Vagina (tissue), 2 donors: ENCODE data around the gene DYSF. TPM values are rescaled to one million over a fixed set of nuclear protein-coding genes. Genes with fewer than 3 reads are reported as not detected.

Experiments
- DNase-seq, 2 donors: peaks; one replicate each; pipeline ENCODE4 v3.0.0-alpha.2; 2017; ENCODE audit errors: extremely low spot score in 2 of 2
- H3K27ac ChIP-seq: fragments of 200-600 bp; sonication (generic); one replicate; pipeline ENCODE4 v1.5.1; 2019
- H3K27me3 ChIP-seq: fragments of 200-600 bp; sonication (generic); one replicate; pipeline ENCODE4 v1.5.1; 2019
- H3K36me3 ChIP-seq, 2 donors: fragments of 200-600 bp; sonication (generic); one replicate each; pipeline ENCODE4 v1.5.1; 2017 to 2019
- H3K4me1 ChIP-seq: fragments of 200-600 bp; sonication (generic); one replicate; pipeline ENCODE4 v1.5.1; 2019
- H3K4me3 ChIP-seq, 2 donors: fragments of 200-600 bp; sonication (generic); 1 replicate in 1 of 2; 2 replicates in 1 of 2; pipeline ENCODE4 v1.5.1; 2016 to 2019
- H3K9me3 ChIP-seq: fragments of 200-600 bp; sonication (generic); one replicate; pipeline ENCODE4 v1.5.1; 2019
- POLR2A ChIP-seq, 2 donors: fragments of 450-650 bp; IDR thresholded peaks; one replicate each; pipeline ENCODE4 v1.6.1; 2017; ENCODE audit warnings: antibody characterized with exemption in 2 of 2, mild to moderate bottlenecking in 2 of 2, moderate library complexity in 2 of 2
- POLR2AphosphoS5 ChIP-seq, 2 donors: sonication (generic); formaldehyde crosslinking; IDR thresholded peaks; one replicate each; pipeline ENCODE4 v1.9.0; 2017; ENCODE audit warnings: antibody characterized with exemption in 2 of 2, mild to moderate bottlenecking in 2 of 2, low read depth in 1 of 2; ENCODE audit not compliant: insufficient read depth in 1 of 2
- intact Hi-C: fragments of 100-400 bp; cut with DNase I; formaldehyde crosslinking; loops from one replicate; pipeline ENCODE4 v1.15.1; 2023
- total RNA-seq: library from RNA; depleted of rRNA; stranded (reverse); fragments of >200 nt; gene quantifications from one replicate; pipeline ENCODE4 v1.2.3, GENCODE V29; 2016
- TF ChIP-seq, protein P1 (sequence below), 3 experiments: fragments of 450-650 bp in 2 of 3; fragments of 200-600 bp in 1 of 3; sonication (generic) in 1 of 3; IDR thresholded peaks; one replicate each; pipeline ENCODE4 v1.5.1; 2017 to 2019; ENCODE audit warnings: antibody characterized with exemption in 3 of 3, mild to moderate bottlenecking in 2 of 3, moderate library complexity in 2 of 3

Gene DYSF
- total RNA-seq, 1 donor from 2014 or later = 10.1 TPM

DNA sequence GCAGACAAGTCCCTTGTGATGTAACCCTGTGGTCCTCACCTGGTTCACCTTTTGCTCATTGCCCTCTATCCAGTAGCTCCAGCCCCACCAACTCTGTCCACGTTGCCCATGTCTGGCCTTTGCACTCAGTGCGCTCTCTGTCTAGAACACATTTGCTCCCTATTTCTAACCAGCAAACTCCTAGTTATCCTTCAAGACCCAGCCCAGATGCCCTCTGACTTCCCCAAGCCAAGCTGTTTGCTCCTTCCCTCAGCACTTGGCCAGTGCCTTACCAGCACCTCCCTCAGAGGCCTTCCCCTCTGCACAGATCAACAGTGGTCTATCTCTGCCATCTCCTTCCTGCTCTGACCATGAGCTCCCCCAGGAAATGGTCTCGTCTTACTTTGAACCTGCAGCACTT, 137.7 kb downstream of the DYSF start:
- no peak overlapping the region for H3K27ac ChIP-seq
- TF ChIP-seq POLR2AphosphoS5 (IDR thresholded peaks at IDR 0.05; ENCODE audit: insufficient read depth in 1 of 2, low read depth in 1 of 2) (no peak), POLR2A (IDR thresholded peaks at IDR 0.05) (no peak)
- TF ChIP-seq, protein P1, sequence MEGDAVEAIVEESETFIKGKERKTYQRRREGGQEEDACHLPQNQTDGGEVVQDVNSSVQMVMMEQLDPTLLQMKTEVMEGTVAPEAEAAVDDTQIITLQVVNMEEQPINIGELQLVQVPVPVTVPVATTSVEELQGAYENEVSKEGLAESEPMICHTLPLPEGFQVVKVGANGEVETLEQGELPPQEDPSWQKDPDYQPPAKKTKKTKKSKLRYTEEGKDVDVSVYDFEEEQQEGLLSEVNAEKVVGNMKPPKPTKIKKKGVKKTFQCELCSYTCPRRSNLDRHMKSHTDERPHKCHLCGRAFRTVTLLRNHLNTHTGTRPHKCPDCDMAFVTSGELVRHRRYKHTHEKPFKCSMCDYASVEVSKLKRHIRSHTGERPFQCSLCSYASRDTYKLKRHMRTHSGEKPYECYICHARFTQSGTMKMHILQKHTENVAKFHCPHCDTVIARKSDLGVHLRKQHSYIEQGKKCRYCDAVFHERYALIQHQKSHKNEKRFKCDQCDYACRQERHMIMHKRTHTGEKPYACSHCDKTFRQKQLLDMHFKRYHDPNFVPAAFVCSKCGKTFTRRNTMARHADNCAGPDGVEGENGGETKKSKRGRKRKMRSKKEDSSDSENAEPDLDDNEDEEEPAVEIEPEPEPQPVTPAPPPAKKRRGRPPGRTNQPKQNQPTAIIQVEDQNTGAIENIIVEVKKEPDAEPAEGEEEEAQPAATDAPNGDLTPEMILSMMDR (IDR thresholded peaks at IDR 0.05) = no peak
- no peak overlapping the region for H3K4me3 ChIP-seq
- DNase-seq = no peak
- intact Hi-C loops = no loop called here
- H3K36me3 ChIP-seq = no peaks in the 10 kb centered on the region
- H3K27me3 ChIP-seq = no peaks in the 10 kb centered on the region
- H3K4me1 ChIP-seq = no peaks in the 10 kb centered on the region
- no peaks in the 10 kb centered on the region for H3K9me3 ChIP-seq

DNA sequence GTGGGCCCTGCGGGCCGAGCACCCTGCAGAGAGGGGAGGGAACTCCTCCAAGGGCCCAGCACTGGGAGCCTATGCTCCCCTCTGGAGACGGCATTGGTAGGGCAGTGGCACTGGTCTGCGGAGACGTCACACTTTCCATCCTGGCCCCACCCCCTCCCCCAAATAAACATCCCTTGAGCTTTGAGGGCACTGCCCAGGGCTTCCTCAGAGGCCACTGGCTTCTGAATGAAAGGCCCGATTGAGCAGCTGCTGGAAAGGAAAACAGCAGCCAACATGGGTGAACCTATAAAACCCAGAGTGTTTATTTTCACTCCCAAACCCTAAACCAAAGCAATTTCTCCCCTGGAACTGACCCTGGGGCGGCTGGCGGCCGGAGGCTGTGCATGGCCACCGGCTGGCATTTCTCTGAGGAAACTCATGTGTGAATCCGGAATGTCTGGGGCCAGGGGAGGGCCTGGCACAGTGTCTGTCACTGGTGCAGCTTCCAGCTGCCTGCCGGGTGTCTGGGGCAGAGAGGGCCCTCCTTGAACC, 138.9 kb downstream of the DYSF start:
- H3K36me3 ChIP-seq = no peaks in the 10 kb centered on the region
- intact Hi-C loops = no loop called here
- no peak overlapping the region for H3K4me3 ChIP-seq
- no peak overlapping the region for H3K27ac ChIP-seq
- no peaks in the 10 kb centered on the region for H3K9me3 ChIP-seq
- no peaks in the 10 kb centered on the region for H3K27me3 ChIP-seq
- TF ChIP-seq POLR2AphosphoS5 (IDR thresholded peaks at IDR 0.05; ENCODE audit: insufficient read depth in 1 of 2, low read depth in 1 of 2) (no peak), POLR2A (IDR thresholded peaks at IDR 0.05) (no peak)
- TF ChIP-seq, protein P1 (IDR thresholded peaks at IDR 0.05) = no peak
- H3K4me1 ChIP-seq = no peaks in the 10 kb centered on the region
- DNase-seq = no peak

DNA sequence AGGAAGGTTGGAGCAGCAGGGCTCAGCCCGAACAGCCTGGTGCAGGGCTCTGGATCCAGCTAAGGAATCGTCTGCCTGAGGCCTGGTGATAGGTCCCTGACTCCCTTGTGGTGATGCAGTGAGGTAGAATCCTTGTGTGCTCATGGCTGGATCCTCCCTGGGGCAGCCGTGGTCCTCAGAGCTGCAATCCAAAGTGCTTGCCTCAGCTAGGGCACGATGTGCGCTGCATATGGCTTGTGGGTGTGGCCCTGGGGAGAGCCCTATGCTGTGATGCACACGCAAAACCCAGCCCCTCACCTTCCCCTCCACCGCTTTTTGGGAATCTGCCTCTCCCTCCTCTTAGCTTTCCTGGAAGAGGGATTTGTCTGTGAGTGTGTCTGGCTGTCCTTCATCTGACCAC, 142.2 kb downstream of the DYSF start:
- Histone ChIP-seq H3K9me3 (no peaks in the 10 kb centered on the region), H3K4me1 (no peaks in the 10 kb centered on the region), H3K27ac (no peak overlapping the region), H3K36me3 (no peaks in the 10 kb centered on the region), H3K4me3 (no peak overlapping the region), H3K27me3 (no peaks in the 10 kb centered on the region)
- DNase-seq = no peak
- TF ChIP-seq POLR2AphosphoS5 (IDR thresholded peaks at IDR 0.05; ENCODE audit: insufficient read depth in 1 of 2, low read depth in 1 of 2) (no peak), POLR2A (IDR thresholded peaks at IDR 0.05) (no peak)
- TF ChIP-seq, protein P1 (IDR thresholded peaks at IDR 0.05) = no peak
- intact Hi-C loops = no loop called here

DNA sequence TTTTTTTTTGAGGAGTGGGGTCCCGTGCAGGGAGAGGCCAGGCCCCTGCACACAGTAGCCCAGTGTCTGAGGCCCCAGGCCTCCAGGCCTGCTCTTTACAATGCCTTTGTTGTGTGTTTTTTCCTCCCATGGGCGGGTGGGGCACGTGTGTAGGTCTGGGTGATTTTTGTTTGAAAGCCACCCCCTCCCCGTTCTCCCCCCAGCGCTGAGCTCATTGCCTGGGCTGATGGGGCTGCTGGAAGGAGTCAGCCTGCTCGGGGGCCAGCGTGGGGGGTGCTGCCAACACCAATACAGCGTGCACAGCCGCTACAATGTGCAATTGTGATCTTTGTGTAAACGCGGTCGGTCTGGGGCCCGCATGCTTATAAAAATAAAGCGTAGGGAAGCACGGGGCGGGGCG, 142.7 kb downstream of the DYSF start:
- Histone ChIP-seq H3K4me1 (no peaks in the 10 kb centered on the region), H3K27me3 (no peaks in the 10 kb centered on the region), H3K9me3 (no peaks in the 10 kb centered on the region), H3K36me3 (no peaks in the 10 kb centered on the region), H3K4me3 (no peak overlapping the region), H3K27ac (no peak overlapping the region)
- TF ChIP-seq POLR2AphosphoS5 (IDR thresholded peaks at IDR 0.05; ENCODE audit: insufficient read depth in 1 of 2, low read depth in 1 of 2) (no peak), POLR2A (IDR thresholded peaks at IDR 0.05) (no peak)
- TF ChIP-seq, protein P1 (IDR thresholded peaks at IDR 0.05) = no peak
- intact Hi-C loops = no loop called here
- no peak for DNase-seq

DNA sequence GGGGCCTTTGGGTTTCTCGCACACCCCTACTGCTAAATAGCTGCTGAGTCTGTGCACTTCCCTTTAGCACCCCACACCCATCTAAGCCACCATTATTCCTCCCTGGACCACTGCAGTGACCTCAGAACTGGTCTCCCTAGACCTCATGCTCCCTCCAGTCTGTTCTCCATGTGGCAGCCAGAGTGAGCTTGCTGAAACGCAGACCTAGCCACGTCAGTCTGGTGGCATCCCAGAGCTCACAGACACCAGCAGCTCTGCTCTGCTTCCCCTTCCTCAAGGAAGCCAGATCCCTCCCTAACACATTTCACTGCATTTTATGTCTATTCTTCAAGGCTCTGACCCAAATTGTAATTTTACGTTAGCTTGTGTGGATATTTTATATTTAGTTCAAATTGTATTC, 144.4 kb downstream of the DYSF start:
- no peaks in the 10 kb centered on the region for H3K36me3 ChIP-seq
- H3K4me3 ChIP-seq = no peak overlapping the region
- TF ChIP-seq POLR2AphosphoS5 (IDR thresholded peaks at IDR 0.05; ENCODE audit: insufficient read depth in 1 of 2, low read depth in 1 of 2) (no peak), POLR2A (IDR thresholded peaks at IDR 0.05) (no peak)
- TF ChIP-seq, protein P1 (IDR thresholded peaks at IDR 0.05) = no peak
- no peaks in the 10 kb centered on the region for H3K27me3 ChIP-seq
- H3K27ac ChIP-seq = no peak overlapping the region
- intact Hi-C loops = no loop called here
- no peak for DNase-seq
- no peaks in the 10 kb centered on the region for H3K9me3 ChIP-seq
- no peaks in the 10 kb centered on the region for H3K4me1 ChIP-seq
